Colonic mucosa (tissue), 4 donors: Measurements from ENCODE around the gene RBP3. TPM values are rescaled to one million over a fixed set of nuclear protein-coding genes. Genes with fewer than 3 reads are reported as not detected.

Source experiments
- DNase-seq: peaks from one replicate; pipeline ENCODE4 v3.0.0-alpha.2; 2020
- H3K27ac ChIP-seq: fragments of 200-600 bp; one replicate; pipeline ENCODE4 v1.8.0; 2021
- H3K27me3 ChIP-seq: fragments of 200-600 bp; one replicate; pipeline ENCODE4 v1.8.0; 2021
- H3K36me3 ChIP-seq: fragments of 200-600 bp; one replicate; pipeline ENCODE4 v1.8.0; 2021
- H3K4me1 ChIP-seq: fragments of 200-600 bp; one replicate; pipeline ENCODE4 v1.8.0; 2021; ENCODE audit warnings: mild to moderate bottlenecking
- H3K4me3 ChIP-seq: fragments of 200-600 bp; one replicate; pipeline ENCODE4 v1.8.0; 2021
- H3K9ac ChIP-seq, 2 donors: one replicate each; pipeline ENCODE4 v1.7.0; 2013; ENCODE audit warnings: control low read depth in 2 of 2, low read depth in 2 of 2, low read length in 2 of 2
- H3K9me3 ChIP-seq: fragments of 200-600 bp; one replicate; pipeline ENCODE4 v1.8.0; 2021
- CTCF ChIP-seq: fragments of 200-600 bp; IDR thresholded peaks from one replicate; pipeline ENCODE4 v1.8.0; 2022; ENCODE audit warnings: antibody characterized with exemption, mild to moderate bottlenecking
- intact Hi-C: fragments of 100-400 bp; cut with DNase I; formaldehyde crosslinking; loops from one replicate; pipeline ENCODE4 v1.14.1; 2022
- total RNA-seq, 2 donors: library from RNA; stranded (reverse); fragmentation: NEBNext Ultra II Directional in 1 of 2; extraction: Animal tissue kit (Norgen Biotek cat#: 25700) in 1 of 2; gene quantifications; one replicate each; pipeline ENCODE4 v1.2.1, GENCODE V29; 2021
- donor health status: healthy.
- donor health status: DM: no; HTN: no; CAD: no.
- donor health status: DM: no; HTN: no; CAD: no.

The RBP3 gene
- total RNA-seq, 2 donors from 2014 or later: not detected

- H3K27ac ChIP-seq: no peak within 1 kb of the TSS
- H3K9me3 ChIP-seq: no peaks in the 10 kb centered on the region
- DNase-seq: no peak
- no peaks in the 10 kb centered on the region for H3K36me3 ChIP-seq
- no peak for TF ChIP-seq CTCF
- no peaks in the 10 kb centered on the region for H3K27me3 ChIP-seq
- no peaks in the 10 kb centered on the region for H3K4me1 ChIP-seq
- intact Hi-C loops: no loop called here
- H3K4me3 ChIP-seq: no peak within 1 kb of the TSS
- H3K9ac ChIP-seq: no peak within 1 kb of the TSS
These were observed 25.7 kb upstream of the RBP3 start, which contains the start of gene GDF2 for GRCh38 chr10:47322300-47323061. GDF2 (plus strand) TSS chr10:47322454; CDS start chr10:47322669, 215 bp downstream.

GRCh38 chr10:47323087-47323486, 25.1 kb upstream of the RBP3 start:
- intact Hi-C loops: no loop called here
- Histone ChIP-seq H3K9ac (no peak overlapping the region), H3K27ac (no peak overlapping the region), H3K9me3 (no peaks in the 10 kb centered on the region), H3K36me3 (no peaks in the 10 kb centered on the region), H3K27me3 (no peaks in the 10 kb centered on the region), H3K4me3 (no peak overlapping the region), H3K4me1 (no peaks in the 10 kb centered on the region)
- no peak for TF ChIP-seq CTCF
- no peak for DNase-seq

- no peaks in the 10 kb centered on the region for H3K4me1 ChIP-seq
- DNase-seq: no peak
- no peaks in the 10 kb centered on the region for H3K9me3 ChIP-seq
- no peaks in the 10 kb centered on the region for H3K27me3 ChIP-seq
- intact Hi-C loops: no loop called here
- no peak for TF ChIP-seq CTCF
- no peak overlapping the region for H3K9ac ChIP-seq
- no peak overlapping the region for H3K27ac ChIP-seq
- no peaks in the 10 kb centered on the region for H3K36me3 ChIP-seq
- H3K4me3 ChIP-seq: no peak overlapping the region
These were observed 24.4 kb upstream of the RBP3 start for GRCh38 chr10:47323636-47324296.

- no peaks in the 10 kb centered on the region for H3K27me3 ChIP-seq
- no peaks in the 10 kb centered on the region for H3K9me3 ChIP-seq
- TF ChIP-seq CTCF: no peak
- H3K4me1 ChIP-seq: peaks cover 6% of the 10 kb centered on the region
- no peak overlapping the region for H3K9ac ChIP-seq
- H3K27ac ChIP-seq: no peak overlapping the region
- H3K4me3 ChIP-seq: no peak overlapping the region
- DNase-seq: no peak
- no peaks in the 10 kb centered on the region for H3K36me3 ChIP-seq
- intact Hi-C loops: no loop called here
These were observed 22.6 kb upstream of the RBP3 start for GRCh38 chr10:47325303-47326291.

- Histone ChIP-seq H3K36me3 (no peaks in the 10 kb centered on the region), H3K9ac (no peak overlapping the region), H3K27me3 (no peaks in the 10 kb centered on the region), H3K27ac (no peak overlapping the region), H3K4me3 (no peak overlapping the region), H3K4me1 (peaks cover 6% of the 10 kb centered on the region), H3K9me3 (no peaks in the 10 kb centered on the region)
- intact Hi-C loops: no loop called here
- no peak for TF ChIP-seq CTCF
- no peak for DNase-seq
These were observed 21.7 kb upstream of the RBP3 start for GRCh38 chr10:47326306-47326926.
